NT2/D1 (cell line): ENCODE results near the gene SYNPO2.

ENCODE experiments used
- YY1 ChIP-seq: IDR thresholded peaks from 2 replicates; pipeline ENCODE4 v1.6.1; 2011; ENCODE audit not compliant: insufficient read length, insufficient read depth
- ZNF274 ChIP-seq: IDR thresholded peaks from 2 replicates; pipeline ENCODE4 v1.6.1; 2011; ENCODE audit warnings: mild to moderate bottlenecking, low read depth, low read length

GRCh38 chr4:119070301-119070700 lies 181.6 kb downstream of the SYNPO2 start:
- TF ChIP-seq ZNF274: no peak
- no peak for TF ChIP-seq YY1
